HG02870 (cell line): Measurements from ENCODE around the gene PPP1R8.
"Not testable (repeated sequence)": the region's sequence is repeated elsewhere in the genome, so short reads cannot be mapped to it uniquely, and the experiment has no call there.

ENCODE experiments used
- ATAC-seq: cut with Tn5 transposase; IDR thresholded peaks from one replicate; pipeline ENCODE4 v1.9.1; 2021; ENCODE audit warnings: mild to moderate bottlenecking, moderate library complexity; ENCODE audit not compliant: unreplicated experiment

The PPP1R8 gene

GRCh38 chr1:27831568-27832410 is 1.2 kb downstream of the PPP1R8 start:
- ATAC-seq: no peak

- no peak for ATAC-seq
Observed at GRCh38 chr1:27832762-27833161, 2.2 kb downstream of the PPP1R8 start.

GRCh38 chr1:27833470-27833869 is 2.9 kb downstream of the PPP1R8 start:
- no peak for ATAC-seq

- ATAC-seq: no peak
Observed at GRCh38 chr1:27835046-27835445, 4.5 kb downstream of the PPP1R8 start.

GRCh38 chr1:27835501-27835900 is 4.9 kb downstream of the PPP1R8 start:
- no peak for ATAC-seq

- no peak for ATAC-seq
Observed at GRCh38 chr1:27849951-27850350, 19.4 kb downstream of the PPP1R8 start.

- no peak for ATAC-seq
Observed at GRCh38 chr1:27855085-27855484, 24.5 kb downstream of the PPP1R8 start.

GRCh38 chr1:27856561-27857343 is 26.2 kb downstream of the PPP1R8 start:
- ATAC-seq: no peak

GRCh38 chr1:27857552-27857951 is 27.0 kb downstream of the PPP1R8 start:
- ATAC-seq: not testable (repeated sequence)

GRCh38 chr1:27858072-27858948 is 27.7 kb downstream of the PPP1R8 start:
- no peak for ATAC-seq

GRCh38 chr1:27858949-27859576 is 28.5 kb downstream of the PPP1R8 start:
- no peak for ATAC-seq

- no peak for ATAC-seq
Observed at GRCh38 chr1:27861436-27861835, 30.9 kb downstream of the PPP1R8 start.

GRCh38 chr1:27862004-27862403 is 31.4 kb downstream of the PPP1R8 start:
- no peak for ATAC-seq

- ATAC-seq: no peak
Observed at GRCh38 chr1:27862671-27863537, 32.3 kb downstream of the PPP1R8 start.

GRCh38 chr1:27863538-27863915 is 32.9 kb downstream of the PPP1R8 start:
- ATAC-seq: no peak

GRCh38 chr1:27864264-27864895 is 33.8 kb downstream of the PPP1R8 start:
- no peak for ATAC-seq

GRCh38 chr1:27865821-27866220 is 35.2 kb downstream of the PPP1R8 start:
- no peak for ATAC-seq

- ATAC-seq: no peak
Observed at GRCh38 chr1:27868556-27868931, 38.0 kb downstream of the PPP1R8 start.
